Measurements from ENCODE around the gene AARS2.

Gene AARS2

GRCh38 chr6:44292661-44293365 is 20.3 kb downstream of the AARS2 start:
- Histone ChIP-seq H3K4me3 (no peak overlapping the region), H3K36me3 (no peaks in the 10 kb centered on the region), H3K27me3 (peaks cover 34% of the 10 kb centered on the region), H4K20me1 (peaks cover 29% of the 10 kb centered on the region), H3K9me3 (no peaks in the 10 kb centered on the region), H3K4me1 (no peaks in the 10 kb centered on the region), H3K9ac (no peak overlapping the region), H3K27ac (no peak overlapping the region), H3K4me2 (no peak overlapping the region)
- no peak for TF ChIP-seq Cebpa-rat (IDR thresholded peaks at IDR 0.05)

GRCh38 chr6:44291841-44292240 is 21.3 kb downstream of the AARS2 start:
- Histone ChIP-seq H3K27me3 (peaks cover 25% of the 10 kb centered on the region), H3K4me2 (no peak overlapping the region), H3K4me1 (no peaks in the 10 kb centered on the region), H3K9ac (no peak overlapping the region), H3K4me3 (no peak overlapping the region), H3K9me3 (no peaks in the 10 kb centered on the region), H3K27ac (no peak overlapping the region), H3K36me3 (no peaks in the 10 kb centered on the region), H4K20me1 (peaks cover 19% of the 10 kb centered on the region)
- TF ChIP-seq Cebpa-rat (IDR thresholded peaks at IDR 0.05), result no peak

DNA sequence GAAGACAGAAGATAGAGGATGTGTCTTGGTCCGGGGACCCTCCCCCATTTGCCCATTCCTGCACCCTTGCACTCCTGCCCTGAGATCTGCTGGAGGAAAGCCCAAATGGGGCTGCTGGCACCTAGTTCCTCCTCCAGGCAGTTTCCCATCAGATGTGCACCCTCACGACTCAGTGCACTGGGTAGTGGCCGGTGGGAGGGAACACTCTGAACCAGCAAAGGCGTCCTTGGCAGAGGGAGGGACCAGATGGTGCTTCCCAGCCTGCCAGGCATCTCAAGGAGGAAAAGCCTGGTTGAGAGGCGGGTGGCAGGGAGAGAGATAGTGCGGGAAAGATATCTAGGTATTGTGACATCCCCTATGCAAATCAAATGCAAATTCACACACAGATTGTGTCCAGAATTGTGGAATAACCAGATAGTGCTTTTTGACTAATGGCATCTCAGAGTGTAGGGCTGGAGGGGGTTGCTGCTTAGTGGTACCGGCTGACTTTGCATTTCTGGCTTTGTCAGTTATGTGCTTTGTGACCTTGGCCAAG is 23.4 kb downstream of the AARS2 start:
- Histone ChIP-seq H3K9ac (no peak overlapping the region), H3K4me2 (no peak overlapping the region), H3K4me3 (no peak overlapping the region), H3K36me3 (no peaks in the 10 kb centered on the region), H4K20me1 (peaks cover under 1% of the 10 kb centered on the region; the same call in 1 of the 2 replicates), H3K27me3 (peaks cover 6% of the 10 kb centered on the region; the same call in 1 of the 2 replicates), H3K9me3 (no peaks in the 10 kb centered on the region), H3K4me1 (no peaks in the 10 kb centered on the region), H3K27ac (no peak overlapping the region)
- no peak for TF ChIP-seq Cebpa-rat (IDR thresholded peaks at IDR 0.05)

GRCh38 chr6:44286747-44287146 is 26.4 kb downstream of the AARS2 start:
- Histone ChIP-seq H3K4me1 (no peaks in the 10 kb centered on the region), H3K4me2 (no peak overlapping the region), H3K36me3 (no peaks in the 10 kb centered on the region), H4K20me1 (peaks cover 12% of the 10 kb centered on the region; the same call in 1 of the 2 replicates), H3K9me3 (no peaks in the 10 kb centered on the region), H3K4me3 (no peak overlapping the region), H3K27ac (no peak overlapping the region), H3K9ac (no peak overlapping the region), H3K27me3 (peaks cover 24% of the 10 kb centered on the region; the same call in 1 of the 2 replicates)
- TF ChIP-seq Cebpa-rat (IDR thresholded peaks at IDR 0.05), result no peak

- H3K4me3 ChIP-seq, result no peak overlapping the region
- H3K27me3 ChIP-seq, result peaks cover 21% of the 10 kb centered on the region; the same call in 1 of the 2 replicates
- H3K4me1 ChIP-seq, result no peaks in the 10 kb centered on the region
- H4K20me1 ChIP-seq, result peaks cover 12% of the 10 kb centered on the region; the same call in 1 of the 2 replicates
- no peak overlapping the region for H3K9ac ChIP-seq
- no peaks in the 10 kb centered on the region for H3K36me3 ChIP-seq
- no peak overlapping the region for H3K4me2 ChIP-seq
- no peak for TF ChIP-seq Cebpa-rat (IDR thresholded peaks at IDR 0.05)
- no peaks in the 10 kb centered on the region for H3K9me3 ChIP-seq
- no peak overlapping the region for H3K27ac ChIP-seq
These were observed 26.9 kb downstream of the AARS2 start for GRCh38 chr6:44286285-44286565.

DNA sequence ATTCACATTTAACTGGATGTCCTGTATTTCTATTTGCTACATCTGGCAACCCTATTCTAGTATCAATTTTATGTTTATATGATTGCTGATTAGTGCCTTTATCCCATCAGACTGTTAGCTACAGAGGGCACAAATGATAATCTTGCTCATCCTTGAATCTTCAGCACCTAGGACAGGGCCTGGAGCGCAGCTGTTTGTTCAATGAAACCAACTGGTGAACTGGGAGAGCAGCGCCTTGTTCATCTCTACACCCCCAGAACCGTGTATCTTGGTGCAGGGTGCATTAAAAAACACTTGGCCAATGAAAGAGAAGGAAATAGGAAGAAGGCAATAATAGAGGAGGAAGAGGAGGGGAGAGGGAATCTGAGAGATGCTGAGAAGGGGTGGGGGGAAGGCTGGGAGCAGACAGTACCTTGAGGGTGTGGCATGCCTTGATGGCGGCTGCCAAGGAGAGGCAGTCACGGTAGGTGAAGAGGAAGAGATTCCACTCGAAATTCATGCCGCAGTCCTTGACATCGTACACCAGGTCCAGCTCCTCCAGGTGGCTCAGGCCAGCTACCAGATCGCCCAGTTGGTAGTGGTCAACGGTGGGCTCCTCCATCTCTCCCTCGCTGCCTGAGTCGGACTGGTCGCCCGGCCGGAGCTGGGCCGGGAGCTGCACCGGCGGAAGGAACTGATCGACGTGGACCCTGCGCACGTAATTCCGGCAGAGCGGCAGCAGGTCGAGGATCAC is 27.4 kb downstream of the AARS2 start:
- H3K9me3 ChIP-seq, result no peaks in the 10 kb centered on the region
- H3K4me3 ChIP-seq, result no peak overlapping the region
- no peaks in the 10 kb centered on the region for H3K4me1 ChIP-seq
- H3K36me3 ChIP-seq, result no peaks in the 10 kb centered on the region
- H3K9ac ChIP-seq, result no peak overlapping the region
- H3K27ac ChIP-seq, result no peak overlapping the region
- no peak overlapping the region for H3K4me2 ChIP-seq
- no peak for TF ChIP-seq Cebpa-rat (IDR thresholded peaks at IDR 0.05)
- H4K20me1 ChIP-seq, result peaks cover 12% of the 10 kb centered on the region; the same call in 1 of the 2 replicates
- H3K27me3 ChIP-seq, result peaks cover 21% of the 10 kb centered on the region; the same call in 1 of the 2 replicates

DNA sequence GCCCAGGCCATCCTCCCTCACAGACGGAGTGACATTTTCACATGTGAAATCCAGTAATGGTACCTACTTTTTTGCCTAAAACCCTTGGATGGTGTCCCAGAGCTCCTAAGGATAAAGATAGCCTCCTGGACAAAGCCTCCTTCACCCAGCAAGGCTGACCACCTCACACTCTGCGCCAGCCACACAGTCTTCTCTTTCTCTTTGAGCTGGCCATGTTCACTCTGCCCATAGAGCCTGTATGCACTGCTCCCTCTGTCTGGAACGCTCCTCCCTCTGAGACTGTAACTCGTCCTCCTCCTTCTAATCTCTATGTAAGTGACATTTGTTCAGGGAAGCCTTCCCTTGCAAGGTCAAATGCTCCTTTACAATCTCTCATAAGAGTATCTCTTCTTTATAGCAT is 28.3 kb downstream of the AARS2 start:
- Histone ChIP-seq H3K9me3 (no peaks in the 10 kb centered on the region), H3K4me1 (no peaks in the 10 kb centered on the region), H3K27ac (no peak overlapping the region), H3K9ac (no peak overlapping the region), H4K20me1 (peaks cover 12% of the 10 kb centered on the region; the same call in 1 of the 2 replicates), H3K4me3 (no peak overlapping the region), H3K36me3 (no peaks in the 10 kb centered on the region), H3K27me3 (peaks cover 21% of the 10 kb centered on the region; the same call in 1 of the 2 replicates), H3K4me2 (no peak overlapping the region)
- TF ChIP-seq Cebpa-rat (IDR thresholded peaks at IDR 0.05), result no peak

GRCh38 chr6:44284121-44284520 is 29.0 kb downstream of the AARS2 start:
- Histone ChIP-seq H3K27me3 (peaks cover 21% of the 10 kb centered on the region; the same call in 1 of the 2 replicates), H3K27ac (no peak overlapping the region), H3K9me3 (no peaks in the 10 kb centered on the region), H3K36me3 (no peaks in the 10 kb centered on the region), H3K4me2 (no peak overlapping the region), H3K4me1 (no peaks in the 10 kb centered on the region), H3K9ac (no peak overlapping the region), H3K4me3 (no peak overlapping the region), H4K20me1 (peaks cover 12% of the 10 kb centered on the region; the same call in 1 of the 2 replicates)
- TF ChIP-seq Cebpa-rat (IDR thresholded peaks at IDR 0.05), result no peak

DNA sequence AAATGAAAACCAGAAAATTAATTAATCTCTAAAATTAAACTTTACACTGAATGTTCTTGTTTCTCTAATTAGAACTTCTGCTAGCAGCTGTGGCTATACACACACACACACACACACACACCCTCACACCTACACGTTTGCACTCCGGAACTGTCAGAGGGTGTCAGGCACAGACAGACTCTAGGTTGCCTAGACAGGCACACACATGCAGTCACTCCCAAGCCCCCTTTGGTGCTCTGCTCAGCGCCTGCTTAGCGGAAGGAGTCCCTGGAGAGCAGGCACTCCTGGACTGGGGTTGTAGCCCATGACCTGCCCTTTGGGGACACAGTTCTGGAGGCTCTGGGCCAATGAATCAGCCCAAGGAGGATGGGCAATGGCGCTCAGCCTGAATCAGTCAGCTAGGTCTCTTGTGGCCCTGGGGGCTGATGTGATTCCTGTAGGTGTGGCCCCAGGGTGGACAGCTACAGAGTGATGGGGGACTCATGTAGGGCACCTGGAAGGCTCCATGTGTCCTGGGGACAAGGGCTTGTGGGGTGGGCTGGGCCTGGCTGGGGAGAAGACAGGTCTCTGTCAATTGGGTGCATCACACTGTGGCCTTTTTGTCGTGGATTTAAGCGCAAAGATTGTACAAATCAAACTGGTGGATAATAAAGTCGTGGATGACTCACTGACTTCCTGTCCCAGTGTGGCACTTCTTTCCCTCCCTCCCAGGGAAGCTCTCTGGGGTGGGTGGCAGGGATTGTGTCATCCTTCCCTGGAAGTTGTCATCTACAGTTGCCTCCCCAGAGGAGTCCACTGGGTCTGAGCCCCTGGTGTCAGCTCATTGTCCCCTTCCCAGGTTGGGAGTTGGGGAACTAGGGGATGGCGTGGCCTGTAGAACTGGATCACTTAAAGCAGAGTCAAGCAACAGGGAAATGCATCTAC is 34.1 kb downstream of the AARS2 start:
- H3K9ac ChIP-seq, result no peak overlapping the region
- H4K20me1 ChIP-seq, result peaks cover 18% of the 10 kb centered on the region; the same call in 1 of the 2 replicates
- no peak overlapping the region for H3K27ac ChIP-seq
- TF ChIP-seq Cebpa-rat (IDR thresholded peaks at IDR 0.05), result no peak
- no peak overlapping the region for H3K4me2 ChIP-seq
- H3K27me3 ChIP-seq, result peaks cover 36% of the 10 kb centered on the region; the same call in 1 of the 2 replicates
- H3K36me3 ChIP-seq, result no peaks in the 10 kb centered on the region
- H3K4me1 ChIP-seq, result no peaks in the 10 kb centered on the region
- H3K9me3 ChIP-seq, result no peaks in the 10 kb centered on the region
- H3K4me3 ChIP-seq, result no peak overlapping the region

Data from BLaER1 (cell line).